Endothelial cell of hepatic sinusoid (primary cell): ENCODE data around the gene SGK1.
"Not testable (repeated sequence)": the region's sequence is repeated elsewhere in the genome, so short reads cannot be mapped to it uniquely, and the experiment has no call there.

Experiments
- in situ Hi-C: cut with HindIII; loops from 2 replicates; pipeline ENCODE4 v1.10.0; 2017; ENCODE audit warnings: low sequenced_read_pairs

Gene SGK1

DNA sequence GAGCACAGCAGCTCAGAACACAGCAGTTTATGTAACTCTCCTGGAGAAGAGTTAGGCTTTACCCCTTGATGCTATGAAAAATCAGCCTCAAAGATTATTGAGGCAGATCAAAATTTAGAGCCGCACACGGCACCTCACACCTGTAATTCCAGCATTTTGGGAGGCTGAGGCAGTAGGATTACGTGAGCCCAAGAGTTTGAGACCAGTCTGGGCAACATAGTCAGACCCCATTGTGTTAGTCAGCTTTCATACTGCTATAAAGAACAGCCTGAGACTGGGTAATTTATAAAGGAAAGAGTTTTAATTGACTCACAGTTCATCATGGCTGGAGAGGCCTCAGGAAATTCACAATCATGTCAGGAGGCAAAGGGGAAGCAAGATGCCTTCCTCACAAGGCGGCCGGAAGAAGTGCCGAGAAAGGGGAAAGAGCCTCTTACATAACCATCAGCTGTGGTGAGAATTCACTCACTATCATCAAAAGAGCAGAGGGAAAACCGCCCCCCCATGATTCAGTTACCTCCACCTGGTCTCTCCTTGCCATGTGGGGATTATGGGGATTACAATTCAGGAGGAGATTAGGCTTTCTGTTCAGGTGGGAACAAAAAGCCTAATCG is 87.7 kb downstream of the SGK1 start:
- in situ Hi-C loops: no loop called here

DNA sequence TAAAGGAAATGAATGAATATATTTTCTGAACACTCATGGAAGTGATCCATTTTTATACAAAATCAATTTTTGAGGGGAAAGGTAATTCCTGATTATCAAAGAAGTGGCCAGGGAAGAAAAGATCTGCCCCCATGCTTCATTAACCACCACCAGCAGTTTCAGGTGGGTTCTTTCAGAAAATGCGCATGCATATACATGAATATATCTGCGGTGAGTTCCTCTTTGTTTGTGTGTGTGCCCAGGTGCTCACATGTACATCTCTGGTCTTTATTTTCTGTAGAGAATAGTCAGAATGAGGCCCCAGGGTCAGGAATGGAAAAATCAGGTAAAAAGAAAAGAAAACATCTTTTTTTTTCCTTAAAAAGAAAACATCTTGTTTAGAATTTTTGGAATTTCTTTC is 88.4 kb downstream of the SGK1 start:
- in situ Hi-C loops: no loop called here

DNA sequence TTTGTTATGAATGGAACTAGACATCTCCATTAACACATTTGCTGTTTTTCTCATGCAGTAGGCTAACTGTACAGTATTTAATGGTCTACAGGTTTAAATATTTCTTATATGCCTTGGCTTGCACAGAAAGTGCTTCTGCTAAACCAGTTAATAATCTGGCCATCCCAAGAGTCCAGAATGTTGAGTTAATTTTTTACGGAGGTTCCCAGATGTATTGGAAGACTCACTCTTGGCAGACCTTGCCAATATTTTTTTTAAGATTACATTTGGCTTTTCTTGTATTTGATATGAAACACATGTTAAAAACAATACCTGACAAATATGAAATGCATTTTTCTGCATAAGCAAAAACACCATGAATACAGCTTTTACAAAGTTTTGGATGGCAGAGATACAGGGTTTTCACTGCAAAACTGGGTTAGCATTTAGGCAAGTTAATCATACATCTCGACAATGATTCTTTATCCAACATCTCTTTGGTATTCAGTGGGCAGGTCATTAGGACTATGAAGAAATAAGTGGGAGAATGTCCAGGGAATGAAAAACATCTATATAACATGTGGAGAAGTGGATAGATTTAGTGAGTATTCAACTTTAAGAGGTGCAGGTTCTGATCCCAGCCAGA is 94.0 kb downstream of the SGK1 start:
- in situ Hi-C loops: no loop called here

DNA sequence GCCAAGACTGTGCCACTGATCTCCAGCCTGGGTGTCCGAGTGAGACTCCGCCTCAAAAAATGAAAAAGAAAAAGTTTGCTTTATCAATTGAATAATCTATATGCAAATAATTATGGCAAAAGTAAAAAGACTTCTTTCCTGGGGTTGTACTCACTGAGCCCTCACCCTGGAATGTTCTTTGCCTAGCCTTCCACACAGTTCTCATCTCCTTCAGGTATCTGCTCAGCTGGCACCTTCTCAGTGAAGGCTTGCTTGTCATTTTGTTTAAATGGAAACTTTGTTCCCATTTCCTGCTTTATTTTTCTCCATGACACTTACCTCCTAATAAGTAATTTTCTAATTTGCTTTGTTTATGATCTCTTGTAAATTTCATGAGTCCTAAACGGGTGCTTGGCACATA is 96.7 kb downstream of the SGK1 start:
- in situ Hi-C loops: no loop called here

DNA sequence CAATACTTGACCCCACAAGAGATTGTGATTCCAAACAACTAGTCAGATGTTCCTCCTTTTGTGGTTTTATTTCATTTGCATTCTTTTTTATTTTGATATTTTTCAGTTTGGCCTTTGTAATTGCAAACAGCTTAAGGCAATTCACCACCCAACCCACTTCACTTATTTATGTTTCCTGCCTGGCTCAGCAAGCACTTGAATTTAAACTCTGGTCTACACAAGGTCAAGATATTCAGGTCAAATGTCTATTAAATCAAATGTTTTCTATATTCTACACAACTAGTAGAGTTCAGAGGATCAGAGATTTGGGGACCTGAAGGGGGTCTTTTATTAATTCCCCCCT is 100.1 kb downstream of the SGK1 start:
- in situ Hi-C loops: no loop called here

DNA sequence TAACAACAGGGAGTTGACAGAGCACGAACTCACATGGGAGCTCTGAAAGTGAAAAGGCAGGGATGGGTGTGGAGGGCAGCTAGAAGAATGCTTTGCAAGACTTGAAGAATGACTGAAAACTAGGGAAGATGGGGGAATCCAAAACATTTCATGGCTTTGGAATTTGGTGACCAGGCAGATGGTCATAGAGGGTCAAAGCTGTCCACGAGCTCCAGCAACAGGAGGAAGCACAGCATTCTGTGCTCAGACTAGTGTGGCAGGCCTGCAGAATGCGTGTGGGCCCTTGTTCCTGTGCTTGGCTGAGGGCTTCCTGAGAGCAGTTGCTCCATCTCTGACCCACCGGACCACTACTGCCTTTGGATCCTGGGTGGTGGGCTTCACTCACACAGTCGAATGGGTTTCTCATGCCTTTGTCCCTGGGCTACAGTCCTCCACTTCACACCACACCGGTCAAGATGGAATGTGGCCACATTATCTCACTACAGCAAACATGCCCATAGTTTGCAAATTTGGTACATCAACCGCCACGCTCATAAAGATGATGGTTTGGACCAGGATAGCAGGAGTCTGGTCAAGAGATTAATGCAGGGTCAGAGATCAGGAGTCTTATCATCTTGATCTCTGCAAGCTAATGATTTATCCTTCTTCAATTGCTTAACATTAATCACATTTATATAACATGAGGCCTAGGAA is 100.7 kb downstream of the SGK1 start:
- in situ Hi-C loops: no loop called here

DNA sequence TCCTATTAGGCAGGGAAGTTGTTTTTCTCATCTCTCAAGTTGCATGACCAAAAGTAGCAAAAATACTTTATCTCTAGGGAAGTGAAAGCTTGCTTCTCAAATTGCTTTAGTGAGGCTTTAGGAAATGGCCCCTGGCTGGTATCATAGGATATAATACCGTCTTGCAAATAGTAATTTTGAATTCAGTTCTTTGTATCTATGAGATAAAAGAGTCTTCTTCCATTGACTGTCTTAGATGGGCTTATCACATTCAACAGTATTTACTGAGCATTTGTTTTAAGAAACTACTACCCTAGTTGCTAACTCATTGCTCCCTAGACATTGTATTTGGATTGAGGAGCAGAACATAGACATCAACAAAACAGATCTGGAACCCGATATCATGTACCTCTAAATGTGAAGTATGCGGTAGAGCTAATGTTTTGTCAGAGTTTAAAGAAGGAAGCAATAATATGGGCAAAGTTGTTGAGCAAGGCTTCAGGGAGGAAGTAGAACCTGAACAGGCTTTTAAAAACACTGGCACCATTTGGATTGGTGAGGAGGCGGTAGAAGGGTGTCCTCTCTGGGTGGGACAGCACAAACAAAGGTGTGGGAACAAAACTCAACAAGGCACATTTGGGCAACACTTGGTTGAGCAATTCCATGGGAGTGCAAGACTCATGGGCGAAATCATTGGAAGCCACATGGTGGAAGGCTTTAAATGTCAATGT is 101.5 kb downstream of the SGK1 start:
- in situ Hi-C loops: no loop called here

DNA sequence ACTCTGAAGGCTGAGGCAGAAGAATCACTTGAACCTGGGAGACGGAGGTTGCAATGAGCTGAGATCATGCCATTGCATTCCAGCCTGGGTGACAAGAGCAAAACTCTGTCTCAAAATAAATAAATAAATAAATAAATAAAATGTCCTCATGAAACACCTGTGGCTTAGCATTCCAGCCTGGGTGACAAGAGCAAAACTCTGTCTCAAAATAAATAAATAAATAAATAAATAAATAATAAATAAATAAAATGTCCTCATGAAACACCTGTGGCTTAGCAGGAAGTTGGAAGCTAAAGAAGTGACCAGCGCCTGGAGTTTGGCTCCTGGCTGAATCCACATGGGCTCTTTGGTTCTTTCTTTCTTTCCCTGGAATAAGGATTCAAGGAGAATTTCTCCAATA is 104.5 kb downstream of the SGK1 start:
- in situ Hi-C loops: not testable (repeated sequence)

DNA sequence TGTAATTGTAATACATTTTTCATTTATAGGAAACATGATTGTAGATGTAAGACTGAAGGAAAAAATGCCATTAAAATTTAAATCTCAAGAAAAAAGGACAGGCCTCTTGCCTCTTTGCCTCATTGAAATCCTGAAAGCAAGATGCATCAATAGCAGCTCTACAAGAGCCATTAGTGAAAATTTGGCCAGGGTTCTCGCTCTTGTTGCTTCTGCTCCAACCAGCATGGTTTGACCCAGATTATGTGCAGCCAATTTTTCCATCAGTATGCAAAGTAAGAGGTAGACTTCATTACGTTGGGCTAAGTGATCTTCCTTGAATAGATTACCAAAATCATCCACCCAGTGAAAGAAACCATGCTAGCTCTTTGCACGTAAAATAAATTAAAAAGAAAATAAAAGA is 106.6 kb downstream of the SGK1 start:
- in situ Hi-C loops: no loop called here

DNA sequence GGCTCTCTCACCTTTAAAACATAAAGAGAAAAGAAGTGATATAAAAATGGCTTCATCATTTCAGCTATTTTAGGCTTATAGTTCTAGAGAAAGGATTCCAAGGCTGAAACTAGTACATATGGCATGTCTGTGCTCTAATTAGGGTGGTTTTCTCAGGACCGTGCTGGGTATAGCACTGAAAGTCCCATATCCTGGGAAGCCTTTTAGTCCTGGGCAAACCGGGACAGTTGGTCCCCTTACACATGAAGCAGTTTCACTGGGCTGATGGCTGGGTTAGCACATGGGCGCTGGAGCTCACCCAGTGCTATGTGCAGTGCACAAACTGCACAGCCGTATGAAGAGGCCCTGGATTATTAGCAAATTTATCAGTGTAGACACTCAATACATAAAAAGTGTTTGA is 110.5 kb downstream of the SGK1 start:
- in situ Hi-C loops: no loop called here

DNA sequence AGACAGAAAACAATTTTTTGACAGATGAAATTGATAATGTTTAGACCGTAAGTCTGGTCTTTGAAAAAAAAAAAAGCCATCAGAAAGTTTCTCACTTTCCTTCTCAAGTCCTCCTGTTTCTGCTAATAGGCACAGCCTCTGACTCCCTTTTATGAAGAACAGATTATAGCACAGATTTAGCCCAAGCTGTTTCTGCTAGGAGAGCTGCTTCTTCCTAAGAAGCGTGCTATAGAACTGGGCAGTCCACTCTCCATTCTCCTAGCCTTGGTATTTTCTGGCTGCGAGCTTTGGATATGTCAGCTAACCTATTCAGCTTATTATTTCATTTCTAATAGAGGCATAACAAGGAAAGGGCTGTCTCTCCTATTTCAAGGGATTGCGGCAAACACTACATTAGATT is 112.5 kb downstream of the SGK1 start:
- in situ Hi-C loops: no loop called here

DNA sequence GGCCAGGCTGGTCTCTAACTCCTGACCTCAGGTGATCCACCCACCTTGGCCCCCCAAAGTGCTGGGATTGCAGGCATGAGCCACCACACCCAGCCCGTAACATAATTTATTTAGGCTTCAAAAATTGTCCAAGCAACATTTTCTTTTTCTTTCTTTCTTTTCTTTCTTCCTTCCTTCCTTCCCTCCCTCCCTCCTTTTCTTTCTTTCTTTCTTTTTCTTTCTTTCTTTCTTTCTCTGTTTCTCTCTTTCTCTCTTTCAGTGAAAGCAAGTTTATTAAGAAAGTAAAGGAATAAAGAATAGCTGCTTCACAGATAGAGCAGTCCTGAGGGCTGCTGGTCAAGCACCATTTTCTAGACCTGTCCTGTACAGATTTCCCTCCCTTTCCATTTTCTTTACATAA is 113.2 kb downstream of the SGK1 start:
- in situ Hi-C loops: not testable (repeated sequence)

DNA sequence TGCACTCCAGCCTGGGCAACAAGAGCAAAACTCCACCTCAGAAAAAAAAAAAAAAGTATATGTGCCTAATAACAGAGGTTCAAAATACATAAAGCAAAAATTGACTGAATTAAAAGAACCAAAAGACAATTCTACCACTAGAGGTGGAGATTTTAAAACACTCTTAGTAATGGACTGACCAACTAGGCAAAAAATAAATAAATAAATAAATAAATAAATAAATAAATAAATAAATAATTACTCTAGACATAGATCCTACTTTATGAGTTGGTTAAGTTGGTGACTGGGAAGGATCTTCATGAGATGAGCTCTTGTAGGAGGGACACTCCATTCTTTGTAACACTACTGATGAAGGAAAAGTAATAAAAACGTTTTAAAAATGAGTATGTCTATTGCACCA is 113.9 kb downstream of the SGK1 start:
- in situ Hi-C loops: no loop called here

DNA sequence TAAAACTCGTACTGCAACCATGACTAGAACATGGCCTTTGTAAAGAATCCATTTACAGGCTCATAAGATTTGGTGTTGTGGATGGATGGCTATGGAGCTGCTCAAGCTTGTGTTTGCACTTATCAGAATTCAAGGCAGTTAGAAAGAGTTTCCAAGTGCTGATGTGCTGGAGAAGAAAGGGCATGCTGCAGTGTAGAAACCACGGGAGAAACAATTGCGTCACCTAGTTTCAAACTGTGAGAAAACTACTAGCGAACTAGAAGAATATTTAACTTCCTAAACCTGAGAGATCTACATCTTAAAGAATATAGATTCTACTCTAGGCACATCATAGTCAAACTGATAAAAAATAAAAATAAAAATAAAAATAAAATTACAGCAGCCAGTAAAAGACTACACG is 116.2 kb downstream of the SGK1 start:
- in situ Hi-C loops: no loop called here

DNA sequence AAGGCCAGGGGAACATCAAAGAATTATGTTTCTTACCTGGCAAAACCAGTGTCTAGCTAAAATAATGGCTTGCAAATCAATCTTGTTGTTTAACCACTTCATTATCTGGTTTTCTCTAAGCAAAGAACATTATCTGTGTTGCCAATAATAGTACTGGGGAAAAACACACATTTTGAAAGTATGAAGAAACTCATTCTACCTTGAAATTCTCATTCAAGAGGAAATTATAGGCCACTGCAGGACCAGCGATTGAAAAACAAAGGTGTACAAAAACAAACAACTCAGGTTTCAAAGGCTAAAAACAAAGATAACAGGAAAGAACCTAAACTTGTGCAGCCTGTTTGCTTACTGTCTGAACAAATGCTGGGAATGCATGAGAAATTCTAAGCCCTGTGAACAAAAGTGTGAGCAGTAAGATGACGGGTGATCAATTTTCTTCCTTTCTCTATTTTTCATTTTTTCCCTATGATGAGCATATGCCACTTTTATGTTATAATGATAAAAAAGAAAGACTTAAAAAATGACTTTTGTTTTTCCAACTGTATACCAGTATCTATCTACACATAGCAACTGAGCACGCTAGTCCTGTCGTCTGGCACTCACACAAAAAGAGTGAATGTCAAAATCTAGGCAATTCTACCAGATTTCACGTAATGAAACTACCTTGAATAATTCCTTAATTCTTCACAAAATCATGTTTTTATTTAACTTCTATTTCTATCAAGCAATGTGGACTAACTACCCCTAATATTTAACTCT is 117.9 kb downstream of the SGK1 start:
- in situ Hi-C loops: no loop called here

DNA sequence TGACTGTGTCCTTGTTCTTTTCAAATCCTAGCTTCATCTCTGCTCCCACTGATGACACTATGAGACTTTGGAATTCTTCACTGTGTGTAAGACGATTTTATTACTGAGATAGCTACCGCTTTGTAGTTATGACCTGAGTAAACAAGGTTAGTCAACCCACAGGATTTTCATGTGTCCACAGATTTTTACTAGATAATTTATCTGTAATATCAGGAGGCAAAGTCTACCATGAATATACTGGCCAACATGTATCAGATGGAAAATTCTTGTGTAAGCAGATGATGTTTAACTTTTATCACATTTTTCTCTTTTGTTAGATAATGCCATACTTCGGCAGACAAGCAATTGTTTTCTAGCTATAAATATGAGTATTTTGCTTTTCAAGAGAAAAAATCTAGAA is 119.8 kb downstream of the SGK1 start:
- in situ Hi-C loops: no loop called here

DNA sequence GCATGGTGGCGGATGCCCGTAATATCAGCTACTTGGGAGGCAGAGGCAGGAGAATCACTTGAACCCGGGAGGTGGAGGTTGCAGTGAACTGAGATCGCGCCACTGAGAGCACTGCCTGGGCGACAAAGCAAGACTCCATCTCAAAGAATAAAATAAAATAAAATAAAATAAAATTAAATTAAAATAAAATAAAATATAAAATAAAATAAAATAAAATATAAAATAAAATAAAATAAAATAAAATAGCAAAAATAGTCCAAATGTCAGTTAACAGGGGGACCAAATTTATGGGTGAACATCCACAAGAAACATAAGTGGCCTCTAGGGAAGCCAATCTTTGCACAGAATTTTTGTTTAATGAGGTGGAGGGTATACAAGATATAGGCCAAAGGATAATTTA is 120.2 kb downstream of the SGK1 start:
- in situ Hi-C loops: not testable (repeated sequence)

DNA sequence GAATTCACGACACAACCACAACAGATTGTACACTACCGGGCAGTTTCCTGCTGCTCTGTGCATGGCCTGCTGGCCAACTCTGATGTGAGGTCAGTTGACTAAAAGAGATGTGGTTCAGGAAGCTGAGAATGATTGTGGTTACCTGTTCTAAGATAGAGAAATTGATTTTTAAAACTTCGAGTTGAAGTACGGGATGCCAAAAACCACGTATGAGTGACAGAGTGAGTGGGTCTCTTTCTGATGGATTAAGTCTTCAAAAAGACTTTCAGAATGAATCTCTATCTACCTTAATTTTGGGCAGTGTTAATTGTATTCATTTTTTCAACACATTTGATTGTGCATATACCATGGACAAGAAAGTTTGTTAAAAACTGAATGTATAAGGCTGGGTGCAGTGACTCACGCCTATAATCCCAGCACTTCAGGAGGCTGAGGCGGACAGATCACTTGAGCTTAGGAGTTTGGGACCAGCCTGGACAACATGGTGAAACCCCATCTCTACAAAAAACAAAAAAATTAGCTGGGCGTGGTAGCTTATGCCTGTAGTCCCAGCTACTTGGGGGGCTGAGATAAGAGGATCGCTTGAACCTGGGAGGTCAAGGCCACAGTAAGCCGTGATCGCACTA is 121.2 kb downstream of the SGK1 start:
- in situ Hi-C loops: no loop called here

DNA sequence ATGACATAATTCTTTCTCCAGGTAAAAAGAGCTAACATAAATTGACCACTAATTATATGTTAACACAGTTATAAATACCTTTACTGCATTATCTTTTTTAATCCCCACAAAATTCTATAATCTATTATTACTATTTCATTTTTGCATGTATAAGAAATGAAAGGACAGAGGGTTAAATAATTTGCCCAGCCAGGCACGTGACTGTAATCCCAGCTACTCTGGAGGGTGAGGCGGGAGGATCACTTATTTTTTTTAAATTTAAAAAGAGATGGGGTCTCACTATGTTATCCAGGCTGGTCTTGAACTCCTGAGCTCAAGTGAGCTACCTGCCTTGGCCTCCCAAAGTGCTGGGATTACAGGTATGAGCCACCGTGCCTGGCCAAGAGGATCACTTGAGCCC is 121.9 kb downstream of the SGK1 start:
- in situ Hi-C loops: no loop called here

DNA sequence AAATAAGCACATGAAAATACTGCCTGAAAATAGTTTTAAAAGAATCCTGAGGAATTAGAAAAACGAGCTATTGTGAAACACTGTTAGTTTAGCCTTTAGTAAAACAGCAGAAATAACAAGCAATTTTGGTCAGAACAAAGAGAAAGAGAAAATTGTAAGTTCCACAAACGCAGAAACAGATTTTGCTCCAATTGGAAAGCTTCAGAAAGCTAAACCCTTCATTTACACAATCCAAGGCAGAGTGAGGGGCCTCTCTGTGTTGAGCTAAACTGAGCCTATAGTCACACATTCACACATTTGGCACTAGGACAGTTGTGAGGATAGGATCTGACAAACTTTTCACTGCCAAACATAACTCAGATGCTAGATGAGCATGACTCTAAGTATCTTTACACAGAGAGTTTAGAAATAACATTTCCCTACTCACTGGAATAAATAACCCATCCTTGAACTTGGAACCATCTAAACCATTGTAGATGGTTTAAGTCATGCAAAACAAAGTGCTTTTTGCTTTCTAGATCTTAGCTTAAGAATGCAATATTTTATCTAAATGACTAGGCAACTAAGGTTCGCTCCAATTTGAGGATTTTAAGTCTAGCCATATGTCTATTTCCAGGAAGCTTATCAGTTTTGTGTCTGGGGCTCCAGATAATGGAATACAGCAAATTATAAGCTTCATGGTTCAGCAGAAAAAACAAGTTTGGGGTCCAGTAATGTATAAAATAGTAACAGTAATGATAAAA is 122.6 kb downstream of the SGK1 start:
- in situ Hi-C loops: no loop called here
